Heart right ventricle (tissue), 16 donors: Measurements from ENCODE around the gene CLVS2. TPM values are rescaled to one million over a fixed set of nuclear protein-coding genes. Genes with fewer than 3 reads are reported as not detected.

Source experiments
- ATAC-seq, 8 donors: fragments of 200-7000 bp; cut with Tn5 transposase; one replicate each; pipeline ENCODE4 v1.9.1; 2020; ENCODE audit warnings: mild to moderate bottlenecking in 8 of 8, moderate library complexity in 8 of 8, moderate number of reproducible peaks in 1 of 8
- DNase-seq, 2 donors: peaks; one replicate each; pipeline ENCODE4 v3.0.0-alpha.2; 2020
- H3K27ac ChIP-seq, 10 donors: fragments of 200-600 bp; sonication (generic) in 2 of 10; one replicate each; pipeline versions ENCODE4 v1.5.0 to v1.8.0; 2020 to 2022; ENCODE audit warnings: mild to moderate bottlenecking in 3 of 10
- H3K27me3 ChIP-seq, 7 donors: fragments of 200-600 bp; one replicate each; pipeline ENCODE4 v1.8.0; 2021 to 2022; ENCODE audit warnings: mild to moderate bottlenecking in 2 of 7
- H3K36me3 ChIP-seq, 9 donors: fragments of 200-600 bp; sonication (generic) in 1 of 9; one replicate each; pipeline versions ENCODE4 v1.5.0 to v1.8.0; 2020 to 2022; ENCODE audit warnings: mild to moderate bottlenecking in 2 of 9
- H3K4me1 ChIP-seq, 9 donors: fragments of 200-600 bp; sonication (generic) in 1 of 9; one replicate each; pipeline versions ENCODE4 v1.5.0 to v1.8.0; 2020 to 2022; ENCODE audit warnings: mild to moderate bottlenecking in 4 of 9
- H3K4me3 ChIP-seq, 10 donors: fragments of 200-600 bp; sonication (generic) in 2 of 10; one replicate each; pipeline versions ENCODE4 v1.5.0 to v1.8.0; 2020 to 2022; ENCODE audit warnings: mild to moderate bottlenecking in 7 of 10, moderate library complexity in 2 of 10
- H3K9me3 ChIP-seq, 11 donors: fragments of 200-600 bp in 10 of 11; sonication (generic) in 2 of 11; one replicate each; pipeline versions ENCODE4 v1.5.0 to v1.8.0; 2013 to 2022; ENCODE audit warnings: mild to moderate bottlenecking in 2 of 11, control low read depth in 1 of 11, moderate library complexity in 1 of 11
- WGBS, 2 donors: extraction: QIAGEN DNeasy Blood & Tissue Kit; methylation state at CpG; one replicate each; pipeline ENCODE4 v1.1.7; 2013; ENCODE audit warnings: inconsistent platforms in 1 of 2; 5-methylcytosine and 5-hydroxymethylcytosine counted together
- intact Hi-C, 10 donors: fragments of 100-400 bp; cut with DNase I; formaldehyde crosslinking; loops; one replicate each; pipeline versions ENCODE4 v1.11.1 to v1.14.2; 2022
- polyA plus RNA-seq, 2 donors: library from polyadenylated mRNA; stranded (reverse); fragments of 200-250 nt; gene quantifications; one replicate each; pipeline ENCODE4 v1.2.3, GENCODE V29; 2013
- total RNA-seq, 10 donors: library from RNA; stranded (reverse); fragmentation: NEBNext Ultra II Directional in 3 of 10; extraction: Animal tissue kit (Norgen Biotek cat#: 25700) in 3 of 10; gene quantifications; one replicate each; pipeline versions ENCODE4 v1.2.1 to v1.2.4, GENCODE V29; 2021 to 2023
- TF ChIP-seq, protein P1 (sequence below), 9 donors: fragments of 200-600 bp; sonication (generic) in 2 of 9; IDR thresholded peaks; one replicate each; pipeline versions ENCODE4 v1.5.0 to v1.8.0; 2021 to 2022; ENCODE audit warnings: antibody characterized with exemption in 9 of 9, mild to moderate bottlenecking in 5 of 9, moderate library complexity in 1 of 9
- donor health status: Arrhythmogenic right ventricular cardiomyopathy.
- donor health status: ischemic (EF 13 %, LVEDD 7.1; RV severe dilation, severe dysfunction).
- donor health status: healthy with polysubstance abuse.
- donor health status: DM: no; HTN: yes; CAD: no.
- donor health status: DM: no; HTN: no; CAD: no.
- donor health status: ischemic (EF 25% LVEDD 6.9; RV normal size, moderate dysfunction).
- donor health status: ischemic (EF 25% LVEDD 5.7; RV mildly dilated, moderate dysfunction).
- donor health status: healthy.
- donor health status: DM: yes; HTN: yes; CAD: no.
- donor health status: Ischemic cardiomyopathy.
- donor health status: ischemic (EF 35%, LVEDD 5.7; RV mildly dilated, moderate dysfunction).
- donor health status: nonischemic (EF 11% LVEDD 7.7; RV severe dilation, severe dysfunction).
- donor health status: DM: yes; HTN: yes; CAD: no.
- donor health status: PGD.
- donor health status: ischemic (EF 29% LVEDD 5.4; RV normal size, mild dysfunction).
- donor health status: nonischemic (EF 23%, LVEDD 6.1; RV moderate dilation, normal function).

The CLVS2 gene
- total and polyA plus RNA-seq, 12 donors, result under 0.01 to 0.41 (median 0.19) TPM; not detected in 6

DNA sequence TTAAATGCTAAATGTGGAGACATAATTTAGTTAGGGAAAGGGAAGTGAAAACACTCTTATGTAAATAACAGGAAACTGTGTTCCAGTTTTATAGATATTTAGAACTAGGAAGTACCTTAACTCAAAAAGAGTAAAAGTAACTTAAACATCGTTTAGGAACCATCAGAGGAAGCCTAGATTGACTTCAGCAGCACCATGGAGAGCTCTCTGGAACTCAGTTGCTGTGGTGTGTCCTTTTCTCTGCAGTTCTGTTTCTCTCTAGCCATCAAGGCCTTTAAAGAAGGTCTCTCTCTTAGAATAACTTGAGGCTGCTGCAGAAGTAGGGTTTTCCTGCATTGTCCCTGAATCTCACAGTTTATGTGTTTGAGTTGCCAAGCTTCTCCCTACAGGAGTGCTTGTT, 26.9 kb downstream of the CLVS2 start:
- no peak overlapping the region for H3K4me3 ChIP-seq

GRCh38 chr6:123024976-123025375, 28.9 kb downstream of the CLVS2 start:
- Histone ChIP-seq H3K4me1 (no peaks in the 10 kb centered on the region), H3K27me3 (peaks cover 0 to 3% (median 0%) of the 10 kb centered on the region in 7 donors), H3K9me3 (no peaks in the 10 kb centered on the region), H3K4me3 (no peak overlapping the region), H3K27ac (no peak overlapping the region), H3K36me3 (no peaks in the 10 kb centered on the region)
- DNase-seq (no peak), ATAC-seq (no peak)
- TF ChIP-seq, protein P1, sequence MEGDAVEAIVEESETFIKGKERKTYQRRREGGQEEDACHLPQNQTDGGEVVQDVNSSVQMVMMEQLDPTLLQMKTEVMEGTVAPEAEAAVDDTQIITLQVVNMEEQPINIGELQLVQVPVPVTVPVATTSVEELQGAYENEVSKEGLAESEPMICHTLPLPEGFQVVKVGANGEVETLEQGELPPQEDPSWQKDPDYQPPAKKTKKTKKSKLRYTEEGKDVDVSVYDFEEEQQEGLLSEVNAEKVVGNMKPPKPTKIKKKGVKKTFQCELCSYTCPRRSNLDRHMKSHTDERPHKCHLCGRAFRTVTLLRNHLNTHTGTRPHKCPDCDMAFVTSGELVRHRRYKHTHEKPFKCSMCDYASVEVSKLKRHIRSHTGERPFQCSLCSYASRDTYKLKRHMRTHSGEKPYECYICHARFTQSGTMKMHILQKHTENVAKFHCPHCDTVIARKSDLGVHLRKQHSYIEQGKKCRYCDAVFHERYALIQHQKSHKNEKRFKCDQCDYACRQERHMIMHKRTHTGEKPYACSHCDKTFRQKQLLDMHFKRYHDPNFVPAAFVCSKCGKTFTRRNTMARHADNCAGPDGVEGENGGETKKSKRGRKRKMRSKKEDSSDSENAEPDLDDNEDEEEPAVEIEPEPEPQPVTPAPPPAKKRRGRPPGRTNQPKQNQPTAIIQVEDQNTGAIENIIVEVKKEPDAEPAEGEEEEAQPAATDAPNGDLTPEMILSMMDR (IDR thresholded peaks at IDR 0.05), result no peak
- intact Hi-C loops, result no loop called here
- WGBS, 2 donors, result 67 to 72% methylated on average over 5 of the region's 5 CpGs

More for the DNA sequence above, 26.9 kb downstream of the CLVS2 start:
- DNase-seq (no peak), ATAC-seq (no peak)
- H3K9me3 ChIP-seq, result no peaks in the 10 kb centered on the region
- H3K27ac ChIP-seq, result no peak overlapping the region
- H3K36me3 ChIP-seq, result no peaks in the 10 kb centered on the region
- no peaks in the 10 kb centered on the region for H3K4me1 ChIP-seq
- no peaks in the 10 kb centered on the region for H3K27me3 ChIP-seq
- 0 to 6% methylated on average over 1 of the region's 1 CpG for WGBS, 2 donors
- intact Hi-C loops, result no loop called here
- TF ChIP-seq, protein P1 (IDR thresholded peaks at IDR 0.05), result no peak

- ATAC-seq, result no peak
- H3K4me3 ChIP-seq, result no peak overlapping the region
- H3K36me3 ChIP-seq, result no peaks in the 10 kb centered on the region
- peaks cover 0 to 3% (median 0%) of the 10 kb centered on the region in 7 donors for H3K27me3 ChIP-seq
- no peaks in the 10 kb centered on the region for H3K9me3 ChIP-seq
- WGBS, 2 donors, result 69 to 71% methylated on average over 2 of the region's 2 CpGs
- no peak overlapping the region for H3K27ac ChIP-seq
- TF ChIP-seq, protein P1 (IDR thresholded peaks at IDR 0.05), result no peak
- intact Hi-C loops, result no loop called here
- no peak for DNase-seq
- H3K4me1 ChIP-seq, result no peaks in the 10 kb centered on the region
Measured at GRCh38 chr6:123027408-123027807, 31.4 kb downstream of the CLVS2 start.

DNA sequence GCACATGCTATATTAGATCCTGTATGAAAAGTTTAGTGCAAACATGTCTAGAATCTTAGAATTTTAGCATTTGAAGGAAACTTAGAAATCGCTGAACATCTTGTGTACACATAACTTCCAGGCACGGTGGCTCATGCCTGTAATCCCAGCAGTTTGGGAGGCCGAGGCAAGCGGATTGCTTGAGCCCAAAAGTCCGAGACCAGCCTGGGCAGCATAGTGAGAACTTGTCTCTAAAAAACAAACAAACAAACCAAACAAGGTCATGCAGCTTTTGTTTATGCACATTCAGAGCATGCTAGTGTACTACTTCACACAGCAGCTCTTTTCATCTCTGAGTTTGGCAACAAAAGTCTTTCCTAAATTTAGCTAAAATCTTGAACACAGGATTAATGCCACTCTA, 32.2 kb downstream of the CLVS2 start:
- Histone ChIP-seq H3K9me3 (no peaks in the 10 kb centered on the region), H3K4me1 (no peaks in the 10 kb centered on the region), H3K27me3 (peaks cover 0 to 3% (median 0%) of the 10 kb centered on the region in 7 donors), H3K4me3 (no peak overlapping the region), H3K27ac (no peak overlapping the region), H3K36me3 (no peaks in the 10 kb centered on the region)
- intact Hi-C loops, result no loop called here
- ATAC-seq, result no peak
- TF ChIP-seq, protein P1 (IDR thresholded peaks at IDR 0.05), result no peak
- DNase-seq, result no peak
- WGBS, 2 donors, result 70 to 80% methylated on average over 5 of the region's 5 CpGs
